GM19023 (cell line): ENCODE results near the gene MOSMO.

Experiments
- ATAC-seq: cut with Tn5 transposase; IDR thresholded peaks from one replicate; pipeline ENCODE4 v1.9.1; 2021; ENCODE audit warnings: mild to moderate bottlenecking, moderate library complexity; ENCODE audit not compliant: unreplicated experiment

MOSMO gene

DNA sequence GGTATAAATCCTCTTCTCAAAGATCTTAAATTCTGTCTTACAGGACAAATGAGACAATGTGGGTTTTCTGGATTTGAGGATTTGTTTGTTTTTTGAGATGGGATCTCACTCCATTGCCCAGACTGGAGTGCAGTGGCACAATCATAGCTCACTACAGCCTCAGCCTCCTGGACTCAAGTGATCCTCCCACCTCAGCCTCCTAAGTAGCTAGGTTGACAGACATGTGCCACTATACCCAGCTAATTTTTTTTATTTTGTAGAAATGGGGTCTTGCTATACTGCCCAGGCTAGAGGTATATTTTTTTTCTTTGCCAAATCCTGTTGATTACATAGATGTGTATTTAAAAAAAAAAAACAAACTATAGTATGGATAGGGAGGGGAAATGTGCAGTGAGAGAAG lies 122.6 kb downstream of the MOSMO start:
- ATAC-seq = no peak

DNA sequence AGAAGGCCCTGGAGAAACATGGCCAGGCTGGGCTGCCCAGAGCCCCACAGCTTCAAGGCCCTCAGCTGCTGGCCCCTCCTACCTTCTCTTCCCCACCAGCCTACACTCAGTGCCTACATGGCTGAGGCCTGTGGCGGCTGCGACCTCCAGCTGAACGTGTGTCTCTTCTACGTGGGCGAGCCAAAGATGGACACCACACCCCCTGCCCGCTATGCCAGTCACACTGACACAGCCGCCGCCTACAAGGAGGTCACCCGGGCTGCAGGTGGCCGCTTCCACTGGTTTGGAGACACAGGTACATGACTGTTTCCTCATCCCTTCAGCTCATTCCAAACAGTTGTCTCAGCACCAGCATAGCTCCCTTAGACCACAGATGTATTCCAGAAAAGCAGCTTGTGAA lies 124.9 kb downstream of the MOSMO start:
- ATAC-seq = no peak
